Upper lobe of left lung (tissue), 6 donors: ENCODE measurements around the gene TENM3. TPM values are rescaled to one million over a fixed set of nuclear protein-coding genes. Genes with fewer than 3 reads are reported as not detected.

Source experiments
- ATAC-seq, 2 donors: fragments of 200-7000 bp; cut with Tn5 transposase; one replicate each; pipeline ENCODE4 v1.9.1; 2022; ENCODE audit warnings: mild to moderate bottlenecking in 2 of 2, moderate library complexity in 2 of 2; ENCODE audit not compliant: low FRiP score in 2 of 2
- DNase-seq, 2 donors: peaks; one replicate each; pipeline ENCODE4 v3.0.0-alpha.2; 2019 to 2020
- H3K27ac ChIP-seq, 4 donors: fragments of 200-600 bp; sonication (generic); one replicate each; pipeline ENCODE4 v1.5.1; 2016 to 2019
- H3K27me3 ChIP-seq, 4 donors: fragments of 200-600 bp; sonication (generic); one replicate each; pipeline ENCODE4 v1.5.1; 2017 to 2019
- H3K36me3 ChIP-seq, 4 donors: fragments of 200-600 bp; sonication (generic); one replicate each; pipeline ENCODE4 v1.5.1; 2016 to 2019
- H3K4me1 ChIP-seq, 4 donors: fragments of 200-600 bp; sonication (generic); one replicate each; pipeline ENCODE4 v1.5.1; 2018 to 2019
- H3K4me3 ChIP-seq, 4 donors: fragments of 200-600 bp; sonication (generic); one replicate each; pipeline ENCODE4 v1.5.1; 2017 to 2019; ENCODE audit warnings: mild to moderate bottlenecking in 2 of 4, moderate library complexity in 1 of 4
- H3K9me3 ChIP-seq, 4 donors: fragments of 200-600 bp; sonication (generic); one replicate each; pipeline ENCODE4 v1.5.1; 2018 to 2019
- CTCF ChIP-seq, 6 experiments: fragments of 450-650 bp in 4 of 6; fragments of 200-600 bp in 2 of 6; sonication (generic) in 2 of 6; IDR thresholded peaks; one replicate each; pipeline ENCODE4 v1.5.1; 2016 to 2019; ENCODE audit warnings: antibody characterized with exemption in 6 of 6
- EP300 ChIP-seq, 4 donors: sonication (generic); formaldehyde crosslinking; IDR thresholded peaks; one replicate each; pipeline ENCODE4 v1.5.1; 2017; ENCODE audit warnings: antibody characterized with exemption in 4 of 4, control low read depth in 2 of 4
- POLR2A ChIP-seq, 4 donors: fragments of 450-650 bp; IDR thresholded peaks; one replicate each; pipeline ENCODE4 v1.5.1; 2016 to 2017; ENCODE audit warnings: antibody characterized with exemption in 4 of 4, mild to moderate bottlenecking in 2 of 4
- POLR2AphosphoS5 ChIP-seq, 2 donors: sonication (generic); formaldehyde crosslinking; IDR thresholded peaks; one replicate each; pipeline ENCODE4 v1.5.1; 2017; ENCODE audit warnings: antibody characterized with exemption in 2 of 2
- WGBS, 2 donors: methylation state at CpG; one replicate each; pipeline ENCODE4 v1.1.5; 2017 to 2018; 5-methylcytosine and 5-hydroxymethylcytosine counted together
- total RNA-seq, 6 donors: library from RNA; depleted of rRNA in 4 of 6; stranded (reverse); fragments of >200 nt in 4 of 6; gene quantifications; one replicate each; pipeline versions ENCODE4 v1.1.0 to v1.2.1, GENCODE V29; 2016 to 2021
- donor health status: DM: no; HTN: no; CAD: no; lungs with moderate emphysema.
- donor health status: DM: no; HTN: yes; CAD: no; lungs with severe emphysema.

Gene TENM3
- total RNA-seq, 6 donors from 2014 or later = 0.33 to 7.1 (median 1.1) TPM

- Histone ChIP-seq H3K36me3 (no peaks in the 10 kb centered on the region), H3K4me3 (no peak overlapping the region), H3K27me3 (no peaks in the 10 kb centered on the region), H3K9me3 (no peaks in the 10 kb centered on the region), H3K27ac (no peak overlapping the region), H3K4me1 (no peaks in the 10 kb centered on the region)
- no peak for DNase-seq
- TF ChIP-seq CTCF (IDR thresholded peaks at IDR 0.05) = no peak
- no peak for TF ChIP-seq EP300 (IDR thresholded peaks at IDR 0.05)
- ATAC-seq = no peak
- 56 to 65% methylated on average over 8 of the region's 8 CpGs for WGBS, 2 donors
Observed at GRCh38 chr4:182255441-182256190, 12.4 kb downstream of the TENM3 start.

GRCh38 chr4:182257016-182257415, 13.8 kb downstream of the TENM3 start:
- Histone ChIP-seq H3K4me1 (no peaks in the 10 kb centered on the region), H3K36me3 (no peaks in the 10 kb centered on the region), H3K4me3 (no peak overlapping the region), H3K27ac (no peak overlapping the region), H3K27me3 (no peaks in the 10 kb centered on the region), H3K9me3 (no peaks in the 10 kb centered on the region)
- WGBS, 2 donors = 83 to 84% methylated on average over 3 of the region's 3 CpGs
- TF ChIP-seq EP300 (IDR thresholded peaks at IDR 0.05) = no peak
- TF ChIP-seq POLR2AphosphoS5 (IDR thresholded peaks at IDR 0.05) = no peak
- no peak for TF ChIP-seq POLR2A (IDR thresholded peaks at IDR 0.05)
- no peak for TF ChIP-seq CTCF (IDR thresholded peaks at IDR 0.05)
- no peak for ATAC-seq
- DNase-seq = no peak

GRCh38 chr4:182257503-182257902, 14.3 kb downstream of the TENM3 start:
- no peak for ATAC-seq
- no peak overlapping the region for H3K4me3 ChIP-seq
- WGBS, 2 donors = 53 to 75% methylated on average over 3 of the region's 3 CpGs
- no peak overlapping the region for H3K27ac ChIP-seq
- no peaks in the 10 kb centered on the region for H3K4me1 ChIP-seq
- no peaks in the 10 kb centered on the region for H3K36me3 ChIP-seq
- DNase-seq = no peak
- H3K9me3 ChIP-seq = no peaks in the 10 kb centered on the region
- no peaks in the 10 kb centered on the region for H3K27me3 ChIP-seq
- TF ChIP-seq CTCF (IDR thresholded peaks at IDR 0.05) = no peak
- TF ChIP-seq POLR2AphosphoS5 (IDR thresholded peaks at IDR 0.05) = no peak
- no peak for TF ChIP-seq EP300 (IDR thresholded peaks at IDR 0.05)
- no peak for TF ChIP-seq POLR2A (IDR thresholded peaks at IDR 0.05)

- DNase-seq (no peak), ATAC-seq (no peak)
- Histone ChIP-seq H3K9me3 (no peaks in the 10 kb centered on the region), H3K27me3 (no peaks in the 10 kb centered on the region), H3K4me1 (no peaks in the 10 kb centered on the region), H3K4me3 (no peak overlapping the region), H3K36me3 (no peaks in the 10 kb centered on the region), H3K27ac (no peak overlapping the region)
- TF ChIP-seq POLR2A (IDR thresholded peaks at IDR 0.05) = no peak
- TF ChIP-seq CTCF (IDR thresholded peaks at IDR 0.05) = no peak
- TF ChIP-seq POLR2AphosphoS5 (IDR thresholded peaks at IDR 0.05) = no peak
- TF ChIP-seq EP300 (IDR thresholded peaks at IDR 0.05) = no peak
- 42 to 52% methylated on average over 4 of the region's 4 CpGs for WGBS, 2 donors
Observed at GRCh38 chr4:182258441-182259000, 15.3 kb downstream of the TENM3 start.
